Measurements from ENCODE around the gene CDK14.

The CDK14 gene

GRCh38 chr7:90681336-90682022, 85.4 kb downstream of the CDK14 start:
- DNase-seq (ENCODE audit: low spot score), result peak; percentile 19

GRCh38 chr7:90686146-90686545, 90.0 kb downstream of the CDK14 start:
- no peak for DNase-seq (ENCODE audit: low spot score)

GRCh38 chr7:90688810-90689209, 92.7 kb downstream of the CDK14 start:
- no peak for DNase-seq (ENCODE audit: low spot score)

- no peak for DNase-seq (ENCODE audit: low spot score)
Observed at GRCh38 chr7:90689260-90689659, 93.1 kb downstream of the CDK14 start.

GRCh38 chr7:90690159-90690858, 94.2 kb downstream of the CDK14 start:
- no peak for DNase-seq (ENCODE audit: low spot score)

- DNase-seq (ENCODE audit: low spot score), result no peak
Observed at GRCh38 chr7:90692396-90692795, 96.3 kb downstream of the CDK14 start.

- no peak for DNase-seq (ENCODE audit: low spot score)
Observed at GRCh38 chr7:90692947-90693346, 96.8 kb downstream of the CDK14 start.

GRCh38 chr7:90693939-90694338, 97.8 kb downstream of the CDK14 start:
- DNase-seq (ENCODE audit: low spot score), result no peak

- no peak for DNase-seq (ENCODE audit: low spot score)
Observed at GRCh38 chr7:90698616-90699015, 102.5 kb downstream of the CDK14 start.

GRCh38 chr7:90701021-90701420, 104.9 kb downstream of the CDK14 start:
- DNase-seq (ENCODE audit: low spot score), result no peak

GRCh38 chr7:90701771-90702170, 105.7 kb downstream of the CDK14 start:
- DNase-seq (ENCODE audit: low spot score), result no peak

GRCh38 chr7:90705391-90706071, 109.4 kb downstream of the CDK14 start:
- DNase-seq (ENCODE audit: low spot score), result no peak

GRCh38 chr7:90706072-90706716, 110.1 kb downstream of the CDK14 start:
- DNase-seq (ENCODE audit: low spot score), result no peak

GRCh38 chr7:90708841-90709317, 112.8 kb downstream of the CDK14 start:
- no peak for DNase-seq (ENCODE audit: low spot score)

- DNase-seq (ENCODE audit: low spot score), result peak; percentile 32
Observed at GRCh38 chr7:90709501-90710465, 113.7 kb downstream of the CDK14 start.

- no peak for DNase-seq (ENCODE audit: low spot score)
Observed at GRCh38 chr7:90710466-90710850, 114.3 kb downstream of the CDK14 start.

GRCh38 chr7:90713628-90714027, 117.5 kb downstream of the CDK14 start:
- no peak for DNase-seq (ENCODE audit: low spot score)

GRCh38 chr7:90715067-90715466, 118.9 kb downstream of the CDK14 start:
- no peak for DNase-seq (ENCODE audit: low spot score)

- DNase-seq (ENCODE audit: low spot score), result no peak
Observed at GRCh38 chr7:90717296-90718060, 121.4 kb downstream of the CDK14 start.

- no peak for DNase-seq (ENCODE audit: low spot score)
Observed at GRCh38 chr7:90719155-90719554, 123.0 kb downstream of the CDK14 start.

Data from GM03348 (cell line).